Right kidney (tissue), 1 donor: ENCODE results near the gene MIF4GD.

Experiments used
- DNase-seq: peaks from one replicate; pipeline ENCODE4 v3.0.0-alpha.2; 2016

The MIF4GD gene

GRCh38 chr17:75237100-75238014 lies 33.7 kb downstream of the MIF4GD start:
- DNase-seq = no peak

DNA sequence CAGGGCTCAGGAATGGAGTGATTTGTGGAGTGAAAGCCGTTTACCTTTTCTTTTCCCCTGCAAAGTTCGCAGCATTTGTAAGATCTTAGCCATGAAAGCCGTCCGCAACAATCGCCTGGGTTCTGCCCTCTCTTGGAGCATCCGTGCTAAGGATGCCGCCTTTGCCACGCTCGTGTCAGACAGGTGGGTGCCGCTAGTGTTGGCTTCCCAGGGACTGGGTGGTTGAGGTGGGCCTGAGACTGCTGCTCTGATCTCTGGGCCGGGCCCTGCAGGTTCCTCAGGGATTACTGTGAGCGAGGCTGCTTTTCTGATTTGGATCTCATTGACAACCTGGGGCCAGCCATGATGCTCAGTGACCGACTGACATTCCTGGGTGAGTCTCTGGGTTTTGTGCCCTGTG lies 38.2 kb downstream of the MIF4GD start:
- no peak for DNase-seq

DNA sequence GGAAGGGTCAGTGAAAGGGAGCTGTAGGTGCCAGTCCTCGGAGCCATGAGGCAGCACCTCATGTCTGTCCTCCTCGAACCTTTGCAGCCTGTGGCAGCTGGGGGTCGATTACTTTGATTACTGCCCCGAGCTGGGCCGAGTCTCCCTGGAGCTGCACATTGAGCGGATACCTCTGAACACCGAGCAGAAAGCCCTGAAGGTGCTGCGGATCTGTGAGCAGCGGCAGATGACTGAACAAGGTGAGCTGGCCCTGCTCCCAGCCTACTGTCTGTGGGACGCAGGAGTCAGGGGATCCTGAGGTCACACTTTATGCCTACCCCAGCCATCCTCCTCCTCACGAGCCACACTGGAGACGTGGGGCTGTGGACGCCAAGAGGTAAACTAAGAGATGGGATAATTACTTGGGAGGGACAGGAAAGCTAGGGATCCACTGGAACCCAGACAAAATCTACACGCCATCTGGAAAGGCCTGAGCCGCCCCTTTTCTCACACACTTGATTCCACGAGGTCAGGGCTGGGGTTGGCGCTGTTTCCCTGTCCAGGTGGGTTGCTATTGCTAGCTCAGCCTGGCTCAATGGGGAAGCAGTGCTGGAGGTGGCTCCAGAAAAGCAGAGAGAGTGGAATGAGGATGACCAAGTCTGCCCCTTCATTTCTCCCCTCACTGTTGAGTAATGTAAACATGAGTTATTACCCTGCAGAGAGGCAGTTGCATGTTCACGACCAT lies 39.1 kb downstream of the MIF4GD start:
- no peak for DNase-seq

- DNase-seq = no peak
These were observed 40.0 kb downstream of the MIF4GD start for GRCh38 chr17:75231071-75231470.

- DNase-seq = no peak
These were observed 42.2 kb downstream of the MIF4GD start for GRCh38 chr17:75228847-75229246.

DNA sequence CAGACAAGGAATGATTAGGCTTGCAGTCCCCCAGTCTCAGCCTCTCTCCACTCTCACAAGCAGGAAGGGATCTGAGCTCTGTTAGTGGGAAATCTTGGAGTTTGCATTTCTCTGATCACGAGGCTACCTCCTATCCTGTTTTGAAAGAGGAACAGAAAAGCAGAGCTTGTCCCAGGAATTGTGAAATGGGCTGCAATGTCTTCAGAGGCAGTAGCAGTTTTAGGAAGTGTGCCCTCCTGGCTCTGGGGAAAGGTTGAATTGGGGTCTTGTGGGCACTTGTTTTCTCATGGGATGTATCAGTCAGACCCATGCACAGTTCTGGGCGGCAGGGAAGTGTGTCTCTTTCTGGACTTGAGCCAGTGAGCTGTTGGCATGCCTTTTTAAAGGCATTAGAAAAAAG lies 42.7 kb downstream of the MIF4GD start:
- no peak for DNase-seq

DNA sequence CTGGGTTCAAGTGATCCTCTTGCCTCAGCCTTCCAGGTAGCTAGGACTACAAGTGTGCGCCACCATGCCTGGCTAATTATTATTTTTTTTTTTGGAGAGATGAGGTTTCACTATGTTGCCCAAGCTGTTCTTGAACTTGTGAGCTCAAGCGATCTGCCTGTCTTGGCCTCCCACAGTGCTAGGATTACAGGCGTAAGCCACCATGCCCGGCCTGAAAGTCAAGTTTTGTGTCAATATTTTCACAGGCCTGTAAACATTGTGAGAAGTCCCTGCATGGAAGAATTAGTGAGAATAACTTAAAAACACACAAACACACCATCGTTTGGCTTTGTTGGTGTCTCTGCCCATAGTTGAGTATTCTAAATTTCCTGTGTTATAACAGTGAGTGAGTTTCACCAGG lies 43.3 kb downstream of the MIF4GD start:
- DNase-seq = no peak

GRCh38 chr17:75225016-75225415 lies 46.0 kb downstream of the MIF4GD start:
- no peak for DNase-seq

GRCh38 chr17:75219815-75220214 lies 51.2 kb downstream of the MIF4GD start:
- no peak for DNase-seq

DNA sequence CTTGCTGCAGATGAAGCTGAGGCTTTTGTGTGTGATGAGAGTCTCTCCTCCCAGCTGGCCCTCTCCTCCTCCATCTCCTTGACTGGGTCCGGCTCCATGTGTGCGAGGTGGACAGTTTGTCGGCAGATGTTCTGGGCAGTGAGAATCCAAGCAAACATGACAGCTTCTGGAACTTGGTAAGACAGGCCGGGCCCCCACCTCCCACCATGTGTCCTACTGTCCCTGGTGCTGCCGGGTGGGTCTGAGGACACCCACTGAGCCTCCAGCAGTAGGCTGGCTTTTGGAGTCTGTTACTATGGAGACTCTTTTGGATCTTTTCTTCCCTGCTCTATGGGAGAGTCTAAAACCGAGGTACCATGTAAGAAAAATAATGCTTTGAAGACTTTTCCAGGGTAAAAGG lies 52.9 kb downstream of the MIF4GD start:
- DNase-seq = no peak
